Choroid plexus epithelial cell (primary cell): ENCODE results near the gene ZNF503.

Experiments used
- DNase-seq: peaks from one replicate; pipeline ENCODE4 v3.0.0-alpha.2; 2010; ENCODE audit warnings: low read depth
- H3K4me3 ChIP-seq: 2 replicates; pipeline ENCODE4 v1.5.1; 2011; ENCODE audit warnings: low read depth, mild to moderate bottlenecking, control low read depth, low read length, moderate library complexity
- TF ChIP-seq, protein P1 (sequence below): conservative IDR thresholded peaks from 2 replicates; pipeline ENCODE4 v1.5.1; 2011; ENCODE audit warnings: low read depth, mild to moderate bottlenecking, control low read depth, inconsistent platforms, low read length, moderate library complexity

ZNF503 gene, protein sequence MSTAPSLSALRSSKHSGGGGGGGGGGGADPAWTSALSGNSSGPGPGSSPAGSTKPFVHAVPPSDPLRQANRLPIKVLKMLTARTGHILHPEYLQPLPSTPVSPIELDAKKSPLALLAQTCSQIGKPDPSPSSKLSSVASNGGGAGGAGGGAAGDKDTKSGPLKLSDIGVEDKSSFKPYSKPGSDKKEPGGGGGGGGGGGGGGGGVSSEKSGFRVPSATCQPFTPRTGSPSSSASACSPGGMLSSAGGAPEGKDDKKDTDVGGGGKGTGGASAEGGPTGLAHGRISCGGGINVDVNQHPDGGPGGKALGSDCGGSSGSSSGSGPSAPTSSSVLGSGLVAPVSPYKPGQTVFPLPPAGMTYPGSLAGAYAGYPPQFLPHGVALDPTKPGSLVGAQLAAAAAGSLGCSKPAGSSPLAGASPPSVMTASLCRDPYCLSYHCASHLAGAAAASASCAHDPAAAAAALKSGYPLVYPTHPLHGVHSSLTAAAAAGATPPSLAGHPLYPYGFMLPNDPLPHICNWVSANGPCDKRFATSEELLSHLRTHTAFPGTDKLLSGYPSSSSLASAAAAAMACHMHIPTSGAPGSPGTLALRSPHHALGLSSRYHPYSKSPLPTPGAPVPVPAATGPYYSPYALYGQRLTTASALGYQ

DNA sequence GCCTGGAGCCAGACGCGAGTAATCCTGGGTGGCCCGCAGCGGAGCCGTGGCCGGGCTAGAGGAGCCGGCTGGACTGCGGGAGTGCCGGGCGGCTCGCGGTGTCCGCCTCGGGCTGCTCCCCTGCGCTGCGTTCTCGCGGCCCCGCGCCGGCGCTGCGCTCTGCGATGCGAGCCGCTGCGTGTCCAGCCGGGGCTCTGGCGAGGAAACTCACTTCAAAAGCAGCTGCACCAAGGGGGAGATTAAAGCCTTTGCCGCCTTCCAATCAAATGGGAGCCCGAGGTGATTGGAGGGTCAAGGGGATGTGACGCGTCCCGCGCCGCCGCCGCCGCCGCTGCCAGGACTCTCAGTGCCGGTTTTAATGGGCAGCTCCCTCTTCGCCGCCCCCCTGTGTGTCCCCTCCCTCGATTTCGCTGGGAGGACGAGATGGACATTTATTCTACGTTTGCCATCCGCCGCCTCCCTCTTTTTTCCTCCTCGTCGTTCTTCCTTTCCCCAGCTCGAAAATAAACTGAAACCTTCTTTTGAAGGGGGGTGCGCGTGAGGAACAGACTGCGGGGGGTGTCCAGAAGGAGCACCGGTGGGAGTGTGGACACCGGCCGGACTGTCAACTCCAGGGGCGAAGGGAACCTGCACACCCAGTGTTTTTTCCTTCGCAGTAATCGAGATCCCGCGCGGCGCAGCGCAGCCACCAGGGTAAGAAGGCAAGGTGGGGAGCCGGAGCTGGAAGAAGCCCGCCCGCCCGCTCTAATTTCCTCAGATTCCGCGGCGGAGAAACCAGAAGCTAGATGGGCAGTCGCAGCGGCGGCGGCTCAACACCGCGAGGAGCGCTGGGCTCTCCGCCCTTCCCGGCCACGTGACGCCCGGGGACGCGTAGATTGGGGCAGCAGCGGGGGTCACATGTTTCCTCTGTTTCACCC is at the start of gene ZNF503:
ZNF503 (minus strand) TSS at position 196 of the 917 bp plus-strand sequence. CDS start 345 bp downstream, outside the sequence.
- peak within 1 kb of the TSS; percentile 79 for H3K4me3 ChIP-seq
- peak; percentile 98 for DNase-seq
- TF ChIP-seq, protein P1, sequence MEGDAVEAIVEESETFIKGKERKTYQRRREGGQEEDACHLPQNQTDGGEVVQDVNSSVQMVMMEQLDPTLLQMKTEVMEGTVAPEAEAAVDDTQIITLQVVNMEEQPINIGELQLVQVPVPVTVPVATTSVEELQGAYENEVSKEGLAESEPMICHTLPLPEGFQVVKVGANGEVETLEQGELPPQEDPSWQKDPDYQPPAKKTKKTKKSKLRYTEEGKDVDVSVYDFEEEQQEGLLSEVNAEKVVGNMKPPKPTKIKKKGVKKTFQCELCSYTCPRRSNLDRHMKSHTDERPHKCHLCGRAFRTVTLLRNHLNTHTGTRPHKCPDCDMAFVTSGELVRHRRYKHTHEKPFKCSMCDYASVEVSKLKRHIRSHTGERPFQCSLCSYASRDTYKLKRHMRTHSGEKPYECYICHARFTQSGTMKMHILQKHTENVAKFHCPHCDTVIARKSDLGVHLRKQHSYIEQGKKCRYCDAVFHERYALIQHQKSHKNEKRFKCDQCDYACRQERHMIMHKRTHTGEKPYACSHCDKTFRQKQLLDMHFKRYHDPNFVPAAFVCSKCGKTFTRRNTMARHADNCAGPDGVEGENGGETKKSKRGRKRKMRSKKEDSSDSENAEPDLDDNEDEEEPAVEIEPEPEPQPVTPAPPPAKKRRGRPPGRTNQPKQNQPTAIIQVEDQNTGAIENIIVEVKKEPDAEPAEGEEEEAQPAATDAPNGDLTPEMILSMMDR, result peak; percentile 44

DNA sequence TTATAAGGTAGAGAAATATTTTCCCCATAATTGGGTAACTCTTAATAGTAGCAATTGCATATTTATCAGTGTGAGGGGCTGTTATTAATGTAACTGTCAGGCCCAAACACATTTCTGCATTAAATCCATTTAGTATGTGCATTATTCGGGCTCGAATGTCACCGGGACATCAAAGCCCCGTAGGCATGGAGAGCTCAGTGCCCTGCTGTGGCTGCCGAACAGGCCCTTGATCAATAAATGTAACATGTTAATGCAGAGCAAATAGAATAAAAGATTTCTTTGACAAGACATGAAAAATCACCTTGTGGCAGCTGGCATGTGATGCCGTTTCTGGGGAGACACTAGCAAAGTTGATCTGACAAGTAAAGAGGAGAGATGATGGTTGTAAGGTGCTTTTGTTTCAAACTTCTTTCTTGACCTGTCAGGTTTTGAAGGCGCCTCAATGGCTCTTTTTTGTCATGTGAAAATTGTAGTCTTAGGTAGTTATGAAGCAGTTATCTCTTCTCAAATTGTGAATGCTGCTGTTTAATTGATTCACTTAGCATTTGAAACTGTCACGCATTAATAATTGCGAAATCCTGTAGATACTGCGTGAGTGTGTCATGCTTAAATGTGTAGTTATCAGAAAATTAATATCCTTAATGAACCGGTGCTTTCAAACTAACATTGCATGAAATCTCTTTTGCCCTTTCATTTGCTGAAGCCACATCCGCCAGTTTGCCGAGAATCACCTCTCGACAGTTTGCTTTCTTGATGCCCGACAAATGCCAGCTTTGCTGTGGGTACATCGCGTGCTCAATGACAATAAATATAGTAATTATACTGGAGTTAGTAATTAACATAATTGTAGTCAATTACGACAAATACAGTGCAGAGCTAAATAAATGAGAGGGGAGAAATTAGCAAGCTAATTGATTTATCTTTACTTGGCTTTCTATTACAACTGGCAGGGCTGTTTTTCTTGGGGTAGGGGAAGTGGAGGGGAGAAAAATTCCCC is 49.4 kb upstream of the ZNF503 start:
- TF ChIP-seq, protein P1, result no peak
- DNase-seq, result no peak
- H3K4me3 ChIP-seq, result no peak overlapping the region

DNA sequence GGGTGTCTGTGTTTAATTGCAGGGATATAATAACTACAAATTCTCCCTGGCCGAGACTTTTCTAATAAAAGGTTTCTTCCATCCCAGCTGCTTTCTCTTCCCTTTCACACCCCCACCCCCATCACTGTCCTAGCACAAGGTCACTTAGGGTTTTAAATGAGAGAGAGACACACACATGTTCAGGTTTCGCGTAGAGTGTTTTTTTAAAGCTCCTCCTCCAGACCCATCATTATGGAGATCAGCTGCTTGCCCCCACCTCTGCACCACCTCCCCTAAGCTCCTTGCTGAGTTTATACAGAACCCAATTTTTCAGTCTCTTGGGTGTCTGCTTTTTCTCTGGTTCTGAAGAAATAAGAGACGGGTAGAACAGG is 48.5 kb upstream of the ZNF503 start:
- H3K4me3 ChIP-seq, result no peak overlapping the region
- TF ChIP-seq, protein P1, result no peak
- no peak for DNase-seq

DNA sequence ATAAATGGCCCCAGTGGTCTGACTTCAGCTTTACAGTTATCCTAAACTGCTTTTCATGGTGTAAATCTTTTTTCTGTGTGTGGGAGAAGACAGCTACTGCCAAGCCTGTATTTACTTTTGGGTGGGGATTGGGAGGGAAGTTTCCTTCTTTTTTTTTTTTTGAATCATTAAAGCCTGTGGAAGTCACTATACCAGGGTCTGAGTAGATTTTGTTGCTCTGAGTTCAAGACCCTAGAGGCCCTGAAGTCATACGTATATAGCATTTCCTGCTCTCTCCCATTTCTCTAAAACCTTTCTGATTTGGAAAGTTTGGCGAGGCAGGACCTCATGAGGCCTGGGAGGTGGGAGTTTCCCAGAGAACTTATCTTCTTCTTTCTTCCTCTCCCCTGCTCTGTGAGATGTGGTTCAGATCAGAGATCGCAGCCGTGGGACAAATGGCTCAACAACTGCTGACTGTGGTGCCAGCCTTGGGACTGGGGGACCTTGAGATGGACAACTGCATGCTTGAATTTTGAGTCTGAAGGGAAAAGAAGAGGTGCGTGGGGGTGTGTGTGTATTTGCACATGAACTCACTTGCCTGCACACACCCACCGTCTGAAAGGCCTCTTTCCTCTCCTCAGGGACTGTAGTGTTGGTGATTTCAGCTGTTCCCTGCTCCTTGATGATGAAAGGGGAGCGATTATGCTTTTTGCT is 48.0 kb upstream of the ZNF503 start:
- TF ChIP-seq, protein P1, result no peak
- DNase-seq, result no peak
- H3K4me3 ChIP-seq, result no peak overlapping the region

DNA sequence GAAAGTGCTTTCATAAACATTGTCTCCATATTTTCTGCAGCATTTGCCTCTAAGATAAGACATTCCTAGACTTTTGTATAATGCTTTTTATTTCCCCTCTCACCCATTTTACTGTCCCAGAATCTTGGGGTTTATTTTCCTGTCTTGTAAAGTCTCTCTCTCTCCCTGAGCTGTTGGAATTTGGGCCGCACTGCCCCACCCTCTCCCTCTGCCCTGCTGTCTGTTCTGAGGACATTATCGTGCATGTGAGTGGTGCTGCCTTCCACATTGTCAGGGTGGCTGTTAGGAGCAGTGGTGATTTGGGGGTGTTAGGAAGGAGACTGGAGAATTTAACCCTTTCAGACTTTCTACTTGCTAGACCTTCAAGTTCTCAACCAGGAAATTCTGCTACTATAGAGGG is 46.6 kb upstream of the ZNF503 start:
- H3K4me3 ChIP-seq, result no peak overlapping the region
- TF ChIP-seq, protein P1, result no peak
- no peak for DNase-seq
